HG02870 (cell line): Measurements from ENCODE around the gene SMAD7.

Experiments
- ATAC-seq: cut with Tn5 transposase; IDR thresholded peaks from one replicate; pipeline ENCODE4 v1.9.1; 2021; ENCODE audit warnings: mild to moderate bottlenecking, moderate library complexity; ENCODE audit not compliant: unreplicated experiment

SMAD7 gene

GRCh38 chr18:48931680-48932461 lies 18.9 kb downstream of the SMAD7 start:
- ATAC-seq: peak; percentile 59

DNA sequence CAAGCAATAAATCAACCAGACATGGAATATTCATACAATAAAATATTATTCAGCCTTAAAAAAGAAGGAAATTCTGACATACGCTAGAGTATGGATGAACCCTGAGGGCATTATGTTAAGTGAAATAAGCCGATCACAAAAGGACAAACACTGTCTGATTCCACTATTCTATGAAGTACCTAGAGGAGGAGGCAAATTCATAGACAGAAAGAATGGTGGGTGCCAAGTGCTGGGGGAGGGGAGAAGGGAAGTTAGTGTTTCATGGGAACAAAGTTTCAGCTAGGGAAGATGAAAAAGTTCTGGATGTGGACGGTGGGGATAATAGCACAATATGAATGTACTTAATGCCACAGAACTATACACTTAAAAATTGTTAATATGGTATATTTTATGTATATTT lies 19.8 kb downstream of the SMAD7 start:
- ATAC-seq: no peak

- ATAC-seq: no peak
These were observed 20.6 kb downstream of the SMAD7 start for GRCh38 chr18:48929941-48930713.

GRCh38 chr18:48929212-48929612 lies 21.6 kb downstream of the SMAD7 start:
- ATAC-seq: no peak

GRCh38 chr18:48928787-48929186 lies 22.0 kb downstream of the SMAD7 start:
- ATAC-seq: peak; percentile 56

DNA sequence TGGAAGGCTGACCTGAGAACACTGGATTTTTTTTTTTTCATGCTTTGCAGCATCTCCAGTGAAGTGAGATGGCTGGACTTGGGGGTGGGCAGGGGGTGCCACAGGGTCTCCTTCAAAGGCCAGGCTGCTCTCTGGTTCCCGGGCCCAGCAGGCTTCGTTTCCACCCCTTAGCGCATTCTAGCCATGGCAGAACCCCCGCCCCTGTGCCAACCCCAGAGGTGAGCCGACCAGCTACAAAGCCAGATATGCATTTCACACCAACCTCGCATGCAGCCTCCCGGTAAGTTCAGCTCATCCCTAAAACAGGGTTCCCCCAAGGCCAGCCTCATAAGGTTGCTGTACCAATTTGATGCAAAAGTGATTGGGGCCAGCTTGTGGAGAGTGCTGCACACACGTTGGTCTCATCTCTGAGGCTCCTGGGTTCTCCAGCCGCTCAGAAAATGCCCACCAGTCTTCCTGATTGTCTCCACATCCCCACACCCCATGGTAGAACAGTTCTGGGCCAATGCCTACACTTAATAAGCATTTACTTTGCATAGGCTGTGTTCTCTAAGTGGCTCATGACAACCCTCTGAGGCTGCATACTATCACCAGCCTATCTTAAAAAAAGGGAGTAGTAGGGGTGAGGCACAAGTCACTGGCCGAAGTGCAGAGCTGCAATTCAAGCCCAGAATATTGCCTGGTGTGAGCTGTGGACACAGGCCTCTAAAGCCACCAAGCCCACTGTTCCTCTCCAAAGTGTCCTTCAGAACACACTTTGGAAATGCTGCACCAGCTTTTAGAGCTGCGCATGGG lies 23.3 kb downstream of the SMAD7 start:
- ATAC-seq: no peak

DNA sequence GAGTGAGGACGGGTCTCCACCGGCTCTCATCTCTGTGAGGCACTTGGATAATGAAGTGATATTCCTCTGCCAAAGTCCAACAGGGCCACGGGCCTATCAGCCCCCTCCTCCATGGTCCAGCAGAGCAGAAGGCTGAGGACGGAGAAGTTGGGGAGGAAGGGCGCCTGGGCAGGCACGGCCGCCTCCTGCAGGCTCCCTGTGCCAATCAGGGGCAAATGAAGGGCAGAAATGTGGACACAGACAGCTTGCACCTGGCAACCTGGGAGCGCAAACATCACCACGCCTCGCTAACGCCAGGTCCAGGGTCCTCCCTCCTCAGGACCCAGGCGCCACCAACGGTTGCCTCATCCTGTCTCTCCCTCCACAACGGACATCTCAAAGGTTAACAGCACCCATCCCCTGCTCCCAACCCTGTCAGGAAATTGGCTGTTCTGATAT lies 24.3 kb downstream of the SMAD7 start:
- ATAC-seq: no peak

- no peak for ATAC-seq
These were observed 25.3 kb downstream of the SMAD7 start for GRCh38 chr18:48925491-48925780.

- no peak for ATAC-seq
These were observed 25.9 kb downstream of the SMAD7 start for GRCh38 chr18:48924630-48925490.

DNA sequence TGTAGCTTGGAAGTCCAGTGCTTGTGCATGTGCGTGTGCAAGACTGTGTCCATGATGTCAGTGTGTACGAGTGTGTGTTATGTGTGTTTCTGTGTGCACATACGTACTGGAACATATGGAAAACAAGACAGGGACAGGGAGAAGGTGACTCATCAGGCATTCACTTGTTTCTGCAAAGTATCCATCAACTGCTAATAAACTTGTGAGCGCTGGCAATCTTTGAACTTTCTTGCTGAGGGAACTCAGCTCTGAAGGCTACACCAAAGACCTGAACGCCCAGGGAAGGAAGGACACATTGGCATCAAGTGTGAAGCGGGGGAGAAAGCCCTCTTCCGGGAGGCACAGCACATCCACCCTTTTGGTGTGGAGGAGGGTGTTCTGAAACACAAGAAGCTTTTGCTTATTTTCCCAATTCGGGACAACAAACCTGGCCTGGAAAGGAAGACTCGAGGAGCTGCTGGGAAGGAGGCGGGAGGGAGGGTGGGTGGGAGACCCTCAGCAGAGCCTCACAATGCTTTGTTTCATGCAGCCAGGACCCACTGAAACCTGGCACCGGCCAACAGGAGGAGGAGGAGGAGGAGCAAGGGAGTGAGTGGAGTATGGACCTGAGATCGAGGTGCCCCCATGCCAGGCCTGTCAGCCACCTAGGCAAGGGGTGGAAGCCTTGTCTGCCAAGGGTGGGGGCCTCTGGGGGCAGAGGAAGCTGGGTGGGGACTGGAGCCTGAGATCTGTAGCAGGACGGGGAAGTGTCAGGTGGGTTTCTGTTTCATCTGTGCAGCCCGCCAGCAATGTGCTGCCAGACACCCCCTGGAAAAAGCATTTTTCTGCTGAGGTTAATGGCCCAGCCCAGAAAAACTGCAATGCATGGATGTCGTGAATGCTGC lies 26.8 kb downstream of the SMAD7 start:
- ATAC-seq: no peak

- ATAC-seq: no peak
These were observed 27.7 kb downstream of the SMAD7 start for GRCh38 chr18:48922801-48923730.

GRCh38 chr18:48922226-48922800 lies 28.5 kb downstream of the SMAD7 start:
- no peak for ATAC-seq

DNA sequence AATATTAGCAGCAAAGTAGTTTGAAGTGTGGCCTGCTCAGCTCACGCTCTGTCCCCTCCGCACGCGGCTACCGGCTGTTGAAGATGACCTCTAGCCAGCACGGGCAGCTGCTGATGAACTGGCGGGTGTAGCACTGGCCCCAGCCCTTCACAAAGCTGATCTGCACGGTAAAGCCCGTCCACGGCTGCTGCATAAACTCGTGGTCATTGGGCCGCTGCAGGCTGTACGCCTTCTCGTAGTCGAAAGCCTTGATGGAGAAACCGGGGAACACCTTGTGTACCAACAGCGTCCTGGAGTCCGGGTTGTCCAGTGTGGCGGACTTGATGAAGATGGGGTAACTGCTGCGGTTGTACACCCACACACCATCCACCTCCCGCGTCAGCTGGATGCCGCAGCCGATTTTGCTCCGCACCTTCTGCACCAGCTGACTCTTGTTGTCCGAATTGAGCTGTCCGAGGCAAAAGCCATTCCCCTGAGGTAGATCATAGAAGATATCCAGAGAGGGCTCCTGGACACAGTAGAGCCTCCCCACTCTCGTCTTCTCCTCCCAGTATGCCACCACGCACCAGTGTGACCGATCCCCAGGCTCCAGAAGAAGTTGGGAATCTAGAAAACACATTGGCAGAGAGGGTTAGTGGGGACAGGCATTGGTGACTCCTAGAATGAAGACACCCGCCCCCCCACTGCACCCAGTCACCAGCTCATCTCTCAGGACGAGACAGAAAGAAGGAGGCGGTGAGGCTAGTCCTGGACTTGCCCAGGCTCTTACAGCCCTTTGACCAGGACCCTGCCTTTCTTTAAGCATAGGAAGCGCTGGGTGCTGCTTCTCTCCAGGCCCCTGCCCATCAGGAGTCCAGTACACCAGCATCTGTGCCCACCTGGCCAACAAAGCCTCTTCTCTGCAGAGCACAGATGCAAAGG lies 29.2 kb downstream of the SMAD7 start:
- no peak for ATAC-seq

DNA sequence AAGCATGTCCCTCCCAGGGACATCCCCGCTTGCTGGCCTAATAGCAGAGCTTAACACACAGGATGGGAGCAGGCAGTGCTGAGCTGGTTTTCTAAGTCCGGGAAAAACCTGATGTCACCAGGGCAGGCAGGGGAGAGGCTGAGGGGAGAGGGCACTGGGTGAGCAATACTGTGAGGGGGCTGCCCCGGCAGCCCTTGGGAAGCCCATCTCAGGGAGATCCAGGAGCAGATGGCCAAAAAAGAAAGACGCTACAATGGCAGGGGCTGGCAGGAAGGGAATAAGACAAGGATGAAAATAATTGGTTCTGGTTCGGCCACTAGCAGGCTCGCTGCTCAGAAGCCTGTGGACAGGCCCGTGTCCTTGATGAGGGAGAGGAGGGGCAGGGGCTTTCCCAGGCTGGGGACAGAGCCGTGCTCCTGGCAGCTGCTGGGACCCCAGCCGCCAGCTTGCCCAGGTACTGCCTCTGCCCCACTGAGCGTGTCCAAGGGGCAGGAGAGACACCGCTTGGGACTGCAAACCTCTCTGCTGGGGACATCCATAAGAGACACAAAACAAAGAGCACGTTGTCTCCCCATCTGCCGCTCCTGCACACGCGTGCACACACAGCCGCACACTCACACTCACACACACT lies 30.2 kb downstream of the SMAD7 start:
- ATAC-seq: no peak

DNA sequence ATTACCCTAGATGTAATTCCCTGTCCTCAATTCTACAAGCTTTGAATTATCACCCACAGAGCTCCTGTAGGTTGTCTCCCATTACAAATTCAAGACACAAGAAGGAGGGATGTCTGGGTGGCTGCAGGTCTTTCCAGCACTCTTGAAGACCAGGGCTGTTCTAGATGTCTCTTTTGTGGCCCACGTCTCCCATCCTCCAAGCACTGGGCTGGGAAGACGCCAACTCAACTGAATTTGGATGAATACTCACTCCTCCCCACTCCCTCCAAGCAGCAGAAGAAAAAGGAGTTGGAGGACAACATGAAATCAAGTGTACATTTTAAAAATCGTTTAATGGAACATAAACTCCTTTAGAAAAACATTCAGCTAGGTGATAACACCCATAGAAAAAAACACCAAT lies 31.2 kb downstream of the SMAD7 start:
- ATAC-seq: no peak

GRCh38 chr18:48918660-48919456 lies 31.9 kb downstream of the SMAD7 start:
- no peak for ATAC-seq
